PC-3 (cell line): ENCODE results near the gene NDOR1. TPM values are rescaled to one million over a fixed set of nuclear protein-coding genes. Genes with fewer than 3 reads are reported as not detected.
A peak's percentile ranks its signal among the peaks of the same experiment; 100 is the strongest.

ENCODE experiments used
- ATAC-seq: fragments of 200-7000 bp; cut with Tn5 transposase; 2 replicates; pipeline ENCODE4 v1.9.1; 2020; ENCODE audit warnings: mild to moderate bottlenecking, moderate library complexity
- BruUV-seq: library from RNA; stranded (reverse); fragments of 400-500 nt; replicated peaks from 2 replicates; lab custom pipeline; 2021; lab: Mats Ljungman, UMichigan
- CTCF ChIA-PET: fragments of 300-600 bp; sonication (Branson Sonifier 250); formaldehyde crosslinking; loops from one replicate; lab custom pipeline; 2022; ENCODE audit warnings: antibody characterized with exemption; lab: Charles Lee
- POLR2A ChIA-PET: fragments of 300-600 bp; sonication (Branson Sonifier 250); formaldehyde crosslinking; loops from one replicate; lab custom pipeline; 2022; ENCODE audit warnings: antibody characterized with exemption; ENCODE audit not compliant: unreplicated experiment; lab: Charles Lee
- DNase-seq: peaks from one replicate; pipeline ENCODE4 v3.0.0-alpha.2; 2015
- H2AFZ ChIP-seq: fragments of 300-600 bp; sonication (generic); 2 replicates; pipeline ENCODE4 v1.6.0; 2016; ENCODE audit warnings: antibody characterized with exemption, low read length
- H3F3A ChIP-seq: fragments of 300-600 bp; sonication (generic); one replicate; pipeline ENCODE4 v1.6.0; 2017; ENCODE audit warnings: antibody characterized with exemption, low read length, control low read depth, mild to moderate bottlenecking; ENCODE audit not compliant: unreplicated experiment
- H3K27ac ChIP-seq: fragments of 300-600 bp; sonication (generic); 2 replicates; pipeline ENCODE4 v1.5.1; 2016; ENCODE audit warnings: mild to moderate bottlenecking, low read length
- H3K27me3 ChIP-seq: fragments of 300-600 bp; sonication (generic); 2 replicates; pipeline ENCODE4 v1.6.1; 2016; ENCODE audit warnings: low read length, mixed read lengths
- H3K36me3 ChIP-seq: fragments of 300-600 bp; sonication (generic); 2 replicates; pipeline ENCODE4 v1.6.1; 2016; ENCODE audit warnings: low read depth, mixed run types, low read length, mixed read lengths
- H3K4me1 ChIP-seq: fragments of 300-600 bp; sonication (generic); 2 replicates; pipeline ENCODE4 v1.5.1; 2016; ENCODE audit warnings: low read length; ENCODE audit not compliant: insufficient read depth
- H3K4me2 ChIP-seq: fragments of 300-600 bp; sonication (generic); 2 replicates; pipeline ENCODE4 v1.6.0; 2016; ENCODE audit warnings: low read length
- H3K4me3 ChIP-seq: fragments of 300-600 bp; sonication (generic); 2 replicates; pipeline ENCODE4 v1.5.1; 2016; ENCODE audit warnings: mild to moderate bottlenecking, low read length, mixed read lengths
- H3K79me2 ChIP-seq: fragments of 300-600 bp; sonication (generic); 2 replicates; pipeline ENCODE4 v1.6.1; 2017; ENCODE audit warnings: low read length, mixed read lengths
- H3K9ac ChIP-seq: fragments of 300-600 bp; sonication (generic); 2 replicates; pipeline ENCODE4 v1.6.0; 2016; ENCODE audit warnings: mild to moderate bottlenecking, low read length
- H3K9me2 ChIP-seq: fragments of 300-600 bp; sonication (generic); replicated peaks from 2 replicates; pipeline ENCODE4 v1.6.1; 2016; ENCODE audit warnings: mixed run types, low read length, mixed read lengths
- H3K9me3 ChIP-seq: fragments of 300-600 bp; sonication (generic); 2 replicates; pipeline ENCODE4 v1.6.1; 2016; ENCODE audit warnings: low read length, mixed read lengths
- H4K20me1 ChIP-seq: fragments of 300-600 bp; sonication (generic); 2 replicates; pipeline ENCODE4 v1.6.1; 2016; ENCODE audit warnings: low read length, mixed read lengths
- CTCF ChIP-seq: fragments of 300-600 bp; sonication (generic); conservative IDR thresholded peaks from 2 replicates; pipeline ENCODE4 v1.5.1; 2017; ENCODE audit warnings: antibody characterized with exemption, low read depth, mild to moderate bottlenecking, low read length
- EZH2 ChIP-seq: fragments of 300-600 bp; sonication (generic); IDR thresholded peaks from one replicate; pipeline ENCODE4 v1.6.1; 2017; ENCODE audit warnings: antibody characterized with exemption, mild to moderate bottlenecking, low read length; ENCODE audit not compliant: unreplicated experiment
- EZH2phosphoT487 ChIP-seq: fragments of 300-600 bp; sonication (generic); IDR thresholded peaks from 2 replicates; pipeline ENCODE4 v1.6.1; 2018; ENCODE audit warnings: mild to moderate bottlenecking, antibody characterized with exemption, low read length, borderline replicate concordance
- intact Hi-C: fragments of 100-400 bp; cut with micrococcal nuclease; formaldehyde crosslinking; loops from 2 replicates; pipeline ENCODE4 v1.9.0; 2023
- total RNA-seq: library from RNA; depleted of rRNA; stranded (reverse); fragments of >200 nt; gene quantifications from 2 replicates; pipeline ENCODE4 v1.2.3, GENCODE V29; 2014

NDOR1 gene
- total RNA-seq, 1 experiment from 2014 or later: 25.7 TPM

- POLR2A ChIA-PET: interaction anchor here (1.1 kb wide), 1 partner anchor 13 kb away, joined by 4 read pairs; the partner anchor contains the start of gene TUBB4B
- no TSS peak for BruUV-seq
- H3K4me2 ChIP-seq: peak overlapping the region; percentile 88
Measured at GRCh38 chr9:137227853-137228505, 22.5 kb downstream of the NDOR1 start.

GRCh38 chr9:137228506-137228967 lies 23.0 kb downstream of the NDOR1 start:
- no peaks in the 10 kb centered on the region for H3K36me3 ChIP-seq
- peaks cover 19% of the 10 kb centered on the region for H3K79me2 ChIP-seq
- no peaks in the 10 kb centered on the region for H3K9me2 ChIP-seq
- BruUV-seq: no TSS peak
- H4K20me1 ChIP-seq: no peaks in the 10 kb centered on the region
- intact Hi-C loops: loop anchor here (5.0 kb wide), 2 partner anchors 41 to 111 kb away; partner anchors contain the start of genes ANAPC2 and SSNA1
- no peak overlapping the region for H3K9ac ChIP-seq
- H3K9me3 ChIP-seq: no peaks in the 10 kb centered on the region
- no peaks in the 10 kb centered on the region for H3K27me3 ChIP-seq
- CTCF ChIA-PET: interaction anchor here (1.1 kb wide), 1 partner anchor 72 kb away, joined by 3 read pairs; no protein-coding TSS in a partner anchor
- H3F3A ChIP-seq: peaks cover 2% of the 10 kb centered on the region
- no peak for TF ChIP-seq EZH2
- TF ChIP-seq CTCF: no peak
- TF ChIP-seq EZH2phosphoT487: no peak
- H3K27ac ChIP-seq: no peak overlapping the region
- POLR2A ChIA-PET: no interaction called here
- no peak overlapping the region for H3K4me3 ChIP-seq
- peak overlapping the region; percentile 57 for H3K4me2 ChIP-seq
- no peak for DNase-seq
- no peak overlapping the region for H2AFZ ChIP-seq
- peaks cover 40% of the 10 kb centered on the region for H3K4me1 ChIP-seq
- ATAC-seq: no peak

More at GRCh38 chr9:137227853-137228505, 22.5 kb downstream of the NDOR1 start:
- Histone ChIP-seq H3F3A (peaks cover 2% of the 10 kb centered on the region), H3K36me3 (no peaks in the 10 kb centered on the region), H2AFZ (no peak overlapping the region), H3K79me2 (peaks cover 19% of the 10 kb centered on the region), H3K9me3 (no peaks in the 10 kb centered on the region), H3K27ac (peak overlapping the region; percentile 99), H3K4me1 (peaks cover 40% of the 10 kb centered on the region), H3K27me3 (no peaks in the 10 kb centered on the region), H3K9ac (no peak overlapping the region; the same call in 1 of the 2 replicates), H3K9me2 (no peaks in the 10 kb centered on the region), H3K4me3 (no peak overlapping the region), H4K20me1 (no peaks in the 10 kb centered on the region)
- TF ChIP-seq EZH2phosphoT487: no peak
- no peak for TF ChIP-seq EZH2
- TF ChIP-seq CTCF: no peak
- DNase-seq (no peak), ATAC-seq (no peak)
- CTCF ChIA-PET: interaction anchor here (1.0 to 1.1 kb wide), 3 partner anchors 9 to 71 kb away, joined by 3 to 4 read pairs (median 3); no protein-coding TSS in a partner anchor
- intact Hi-C loops: loop anchor here (5.0 kb wide), 2 partner anchors 41 to 111 kb away; partner anchors contain the start of genes ANAPC2 and SSNA1
